ENCODE measurements around the gene NMNAT2.
"Not testable (repeated sequence)": the region's sequence is repeated elsewhere in the genome, so short reads cannot be mapped to it uniquely, and the experiment has no call there.

The NMNAT2 gene

GRCh38 chr1:183243161-183244050, 174.8 kb downstream of the NMNAT2 start:
- no peaks in the 10 kb centered on the region for H4K20me1 ChIP-seq
- H3K4me3 ChIP-seq = no peak overlapping the region
- no peaks in the 10 kb centered on the region for H3K27me3 ChIP-seq
- H3K4me2 ChIP-seq = peak overlapping the region in 1 of 11 experiments; percentile 6; a peak in 1 of 22 replicates
- 0 out of 22 replicates have a peak, but pooled peaks cover 0 to 3% (median 0%) of the 10 kb centered on the region in 11 experiments for H3K9me3 ChIP-seq (replicated peaks in 1 of 11)
- H3K9ac ChIP-seq = no peak overlapping the region
- no peak overlapping the region for H3K27ac ChIP-seq
- no peaks in the 10 kb centered on the region for H3K4me1 ChIP-seq
- no peak for TF ChIP-seq Cebpa-rat (IDR thresholded peaks at IDR 0.05)
- H3K36me3 ChIP-seq = no peaks in the 10 kb centered on the region

DNA sequence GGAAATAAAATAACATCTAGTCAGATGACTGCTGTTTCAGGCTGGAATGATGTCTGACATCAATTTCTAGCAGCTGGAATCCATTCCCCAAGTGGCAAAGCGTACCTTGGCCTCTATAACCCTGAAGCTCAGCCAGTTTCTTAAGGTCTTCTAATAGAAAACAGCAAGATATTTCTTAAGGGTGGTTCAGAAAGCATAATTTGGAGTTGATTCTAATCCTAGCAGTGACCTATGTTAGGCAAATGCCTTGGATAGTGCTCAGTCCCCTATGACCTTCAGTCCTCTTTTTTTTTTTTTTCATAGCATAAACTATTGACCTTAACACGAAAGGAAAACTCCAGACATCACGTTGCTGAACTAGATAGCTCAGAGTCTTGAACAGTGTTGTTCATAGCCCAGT, 175.6 kb downstream of the NMNAT2 start:
- H3K36me3 ChIP-seq = no peaks in the 10 kb centered on the region
- no peak overlapping the region for H3K9ac ChIP-seq
- no peak overlapping the region for H3K4me2 ChIP-seq
- no peak overlapping the region for H3K4me3 ChIP-seq
- H3K27ac ChIP-seq = no peak overlapping the region
- H3K9me3 ChIP-seq (replicated peaks in 1 of 11) = 0 out of 22 replicates have a peak, but pooled peaks cover 0 to 3% (median 0%) of the 10 kb centered on the region in 11 experiments
- no peaks in the 10 kb centered on the region for H4K20me1 ChIP-seq
- H3K4me1 ChIP-seq = no peaks in the 10 kb centered on the region
- TF ChIP-seq Cebpa-rat (IDR thresholded peaks at IDR 0.05) = no peak
- H3K27me3 ChIP-seq = no peaks in the 10 kb centered on the region

GRCh38 chr1:183241471-183241870, 176.7 kb downstream of the NMNAT2 start:
- Histone ChIP-seq H3K27me3 (no peaks in the 10 kb centered on the region), H3K9ac (no peak overlapping the region), H3K9me3 (replicated peaks in 1 of 11) (0 out of 22 replicates have a peak, but pooled peaks cover 0 to 3% (median 0%) of the 10 kb centered on the region in 11 experiments), H4K20me1 (no peaks in the 10 kb centered on the region), H3K36me3 (no peaks in the 10 kb centered on the region), H3K4me3 (no peak overlapping the region), H3K27ac (no peak overlapping the region), H3K4me1 (no peaks in the 10 kb centered on the region), H3K4me2 (no peak overlapping the region)
- no peak for TF ChIP-seq Cebpa-rat (IDR thresholded peaks at IDR 0.05)

GRCh38 chr1:183240853-183241252, 177.3 kb downstream of the NMNAT2 start:
- not testable (repeated sequence) for H3K9ac ChIP-seq; H3K9me3 ChIP-seq (replicated peaks in 1 of 11); H3K4me2 ChIP-seq; H4K20me1 ChIP-seq; H3K4me1 ChIP-seq; H3K27me3 ChIP-seq; H3K36me3 ChIP-seq; H3K4me3 ChIP-seq; H3K27ac ChIP-seq

GRCh38 chr1:183240526-183240825, 177.7 kb downstream of the NMNAT2 start:
- Histone ChIP-seq H3K27me3 (no peaks in the 10 kb centered on the region), H3K9ac (no peak overlapping the region), H4K20me1 (no peaks in the 10 kb centered on the region), H3K4me2 (no peak overlapping the region), H3K36me3 (no peaks in the 10 kb centered on the region), H3K27ac (no peak overlapping the region), H3K4me3 (no peak overlapping the region), H3K9me3 (replicated peaks in 1 of 11) (peaks cover 0 to 3% (median 0%) of the 10 kb centered on the region in 11 experiments; a peak in 2 of 22 replicates), H3K4me1 (no peaks in the 10 kb centered on the region)
- TF ChIP-seq Cebpa-rat (IDR thresholded peaks at IDR 0.05) = no peak

- H3K4me3 ChIP-seq = no peak overlapping the region
- H3K27ac ChIP-seq = no peak overlapping the region
- H3K4me1 ChIP-seq = no peaks in the 10 kb centered on the region
- H3K9me3 ChIP-seq (replicated peaks in 1 of 11) = peaks cover 0 to 3% (median 0%) of the 10 kb centered on the region in 11 experiments; a peak in 2 of 22 replicates
- H3K27me3 ChIP-seq = no peaks in the 10 kb centered on the region
- H3K9ac ChIP-seq = no peak overlapping the region
- no peaks in the 10 kb centered on the region for H4K20me1 ChIP-seq
- TF ChIP-seq Cebpa-rat (IDR thresholded peaks at IDR 0.05) = no peak
- no peak overlapping the region for H3K4me2 ChIP-seq
- no peaks in the 10 kb centered on the region for H3K36me3 ChIP-seq
Measured at GRCh38 chr1:183239793-183240525, 178.2 kb downstream of the NMNAT2 start.

- no peaks in the 10 kb centered on the region for H3K36me3 ChIP-seq
- H3K9ac ChIP-seq = no peak overlapping the region
- H3K4me3 ChIP-seq = no peak overlapping the region
- no peak for TF ChIP-seq Cebpa-rat (IDR thresholded peaks at IDR 0.05)
- H3K4me2 ChIP-seq = no peak overlapping the region
- H3K27ac ChIP-seq = no peak overlapping the region
- H3K4me1 ChIP-seq = 0 out of 20 replicates have a peak, but pooled peaks cover 0 to 4% (median 0%) of the 10 kb centered on the region in 10 experiments
- no peaks in the 10 kb centered on the region for H4K20me1 ChIP-seq
- peaks cover 0 to 3% (median 0%) of the 10 kb centered on the region in 11 experiments; a peak in 2 of 22 replicates for H3K9me3 ChIP-seq (replicated peaks in 1 of 11)
- H3K27me3 ChIP-seq = no peaks in the 10 kb centered on the region
Measured at GRCh38 chr1:183239220-183239742, 178.9 kb downstream of the NMNAT2 start.

DNA sequence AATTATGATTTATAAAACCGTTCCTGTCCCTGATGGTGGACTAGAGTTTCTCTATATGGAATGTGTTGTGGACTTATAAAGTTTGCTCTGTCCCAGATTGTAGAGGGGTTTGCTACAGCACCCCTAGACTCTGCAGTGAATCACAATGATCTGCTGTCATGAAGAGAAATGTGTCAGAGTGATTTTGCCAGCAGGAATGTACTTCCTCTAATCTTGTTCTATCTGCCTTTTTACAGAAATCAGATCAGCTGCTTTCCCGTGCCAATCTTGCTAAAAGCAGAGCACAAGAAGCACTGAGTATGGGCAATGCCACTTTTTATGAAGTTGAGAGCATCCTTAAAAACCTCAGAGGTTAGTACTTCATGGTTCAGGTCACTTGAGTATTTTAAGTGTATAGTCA, 180.1 kb downstream of the NMNAT2 start:
- no peak for TF ChIP-seq Cebpa-rat (IDR thresholded peaks at IDR 0.05)
- Histone ChIP-seq H3K4me3 (no peak overlapping the region), H3K9ac (no peak overlapping the region), H3K36me3 (no peaks in the 10 kb centered on the region), H3K4me1 (0 out of 20 replicates have a peak, but pooled peaks cover 0 to 4% (median 0%) of the 10 kb centered on the region in 10 experiments), H3K4me2 (no peak overlapping the region), H4K20me1 (no peaks in the 10 kb centered on the region), H3K27ac (no peak overlapping the region), H3K9me3 (replicated peaks in 1 of 11) (no peaks in the 10 kb centered on the region; a peak in 2 of 22 replicates), H3K27me3 (no peaks in the 10 kb centered on the region)

- Histone ChIP-seq H4K20me1 (no peaks in the 10 kb centered on the region), H3K4me1 (0 out of 20 replicates have a peak, but pooled peaks cover 0 to 4% (median 0%) of the 10 kb centered on the region in 10 experiments), H3K4me2 (no peak overlapping the region), H3K27me3 (no peaks in the 10 kb centered on the region), H3K9me3 (replicated peaks in 1 of 11) (no peaks in the 10 kb centered on the region; a peak in 2 of 22 replicates), H3K4me3 (no peak overlapping the region), H3K36me3 (no peaks in the 10 kb centered on the region), H3K9ac (no peak overlapping the region), H3K27ac (no peak overlapping the region)
- no peak for TF ChIP-seq Cebpa-rat (IDR thresholded peaks at IDR 0.05)
Measured at GRCh38 chr1:183237046-183237445, 181.1 kb downstream of the NMNAT2 start.

Data from BLaER1 treated with 17β-estradiol and CSF1 and Interleukin-3, amounts not matched to agents 10 nM and 100 nM (cell line).